Parathyroid adenoma (tissue), 2 donors: Measurements from ENCODE around the gene CITED1.

Experiments used
- H2AFZ ChIP-seq: fragments of 300-600 bp; sonication (generic); one replicate; pipeline ENCODE4 v1.7.0; 2017; ENCODE audit warnings: antibody characterized with exemption, mild to moderate bottlenecking
- H3K27ac ChIP-seq: fragments of 300-600 bp; sonication (generic); one replicate; pipeline ENCODE4 v1.7.0; 2017
- H3K27me3 ChIP-seq: fragments of 300-600 bp; sonication (generic); one replicate; pipeline ENCODE4 v1.7.0; 2017; ENCODE audit warnings: low read length; ENCODE audit not compliant: control insufficient read depth, insufficient read depth
- H3K36me3 ChIP-seq: fragments of 300-600 bp; sonication (generic); one replicate; pipeline ENCODE4 v1.7.0; 2017; ENCODE audit warnings: low read length; ENCODE audit not compliant: control insufficient read depth, insufficient read depth
- H3K4me1 ChIP-seq: fragments of 300-600 bp; sonication (generic); one replicate; pipeline ENCODE4 v1.7.0; 2017; ENCODE audit warnings: control low read depth
- H3K4me2 ChIP-seq: fragments of 300-600 bp; sonication (generic); one replicate; pipeline ENCODE4 v1.7.0; 2017; ENCODE audit warnings: low read length
- H3K4me3 ChIP-seq: fragments of 300-600 bp; sonication (generic); one replicate; pipeline ENCODE4 v1.7.0; 2017; ENCODE audit warnings: low read depth, low read length
- H3K79me2 ChIP-seq: fragments of 300-600 bp; sonication (generic); one replicate; pipeline ENCODE4 v1.7.0; 2017; ENCODE audit warnings: control low read depth
- H3K9ac ChIP-seq: fragments of 300-600 bp; sonication (generic); one replicate; pipeline ENCODE4 v1.7.0; 2017; ENCODE audit warnings: mild to moderate bottlenecking
- H3K9me3 ChIP-seq: fragments of 300-600 bp; sonication (generic); one replicate; pipeline ENCODE4 v1.7.0; 2017; ENCODE audit warnings: low read length; ENCODE audit not compliant: control insufficient read depth
- CTCF ChIP-seq: fragments of 300-600 bp; sonication (generic); IDR thresholded peaks from one replicate; pipeline ENCODE4 v1.7.0; 2017; ENCODE audit warnings: antibody characterized with exemption, mild to moderate bottlenecking
- donor health status: primary hyperparathyroidism.

Gene CITED1

DNA sequence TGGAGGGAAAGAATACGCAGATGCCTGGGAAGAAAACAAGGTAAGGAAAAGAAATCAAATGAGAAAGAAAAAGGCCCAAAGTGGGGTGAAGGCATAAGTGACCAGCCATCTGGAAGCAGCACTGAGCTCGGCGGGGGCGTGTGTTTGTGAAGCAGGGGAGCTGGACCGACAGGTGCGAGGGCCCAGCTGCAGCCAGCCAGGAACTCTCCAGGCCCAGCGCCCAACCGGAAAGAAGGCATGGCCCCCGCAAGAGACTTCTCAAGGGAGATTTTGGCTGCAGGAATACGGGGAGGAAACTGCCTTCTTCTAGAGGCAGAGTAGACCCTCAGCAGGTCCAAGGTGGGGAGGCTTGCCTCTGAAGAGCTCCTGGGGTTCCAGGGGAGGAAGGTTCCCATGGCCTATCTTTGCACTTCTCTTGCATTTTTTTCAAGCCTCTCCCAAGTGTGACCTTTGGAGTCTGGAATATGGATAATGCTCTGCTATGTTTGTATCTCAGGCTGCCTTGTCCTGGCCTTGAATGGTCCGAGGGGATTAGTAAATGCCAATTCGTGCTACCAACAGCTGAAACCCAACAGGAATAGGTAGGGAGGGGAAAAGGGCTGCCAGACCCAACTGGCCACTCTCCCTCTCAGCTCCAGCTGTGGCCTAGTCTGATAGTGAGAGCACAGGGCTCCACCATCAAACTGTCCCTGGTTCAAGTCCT, 10.8 kb upstream of the CITED1 start:
- Histone ChIP-seq H3K27ac (no peak overlapping the region), H3K79me2 (no peaks in the 10 kb centered on the region), H3K4me3 (no peak overlapping the region), H3K27me3 (no peaks in the 10 kb centered on the region), H3K9me3 (no peaks in the 10 kb centered on the region), H3K9ac (no peak overlapping the region), H2AFZ (no peak overlapping the region), H3K4me2 (no peak overlapping the region), H3K4me1 (no peaks in the 10 kb centered on the region), H3K36me3 (no peaks in the 10 kb centered on the region)
- no peak for TF ChIP-seq CTCF

- H3K9ac ChIP-seq = no peak overlapping the region
- H3K4me2 ChIP-seq = no peak overlapping the region
- H2AFZ ChIP-seq = no peak overlapping the region
- no peaks in the 10 kb centered on the region for H3K27me3 ChIP-seq
- H3K9me3 ChIP-seq = no peaks in the 10 kb centered on the region
- no peaks in the 10 kb centered on the region for H3K36me3 ChIP-seq
- H3K4me1 ChIP-seq = no peaks in the 10 kb centered on the region
- no peaks in the 10 kb centered on the region for H3K79me2 ChIP-seq
- no peak for TF ChIP-seq CTCF
- H3K27ac ChIP-seq = no peak overlapping the region
- no peak overlapping the region for H3K4me3 ChIP-seq
These were observed 9.2 kb upstream of the CITED1 start for GRCh38 chrX:72314881-72315280.

GRCh38 chrX:72313707-72314641, 8.3 kb upstream of the CITED1 start:
- H3K79me2 ChIP-seq = no peaks in the 10 kb centered on the region
- H3K27ac ChIP-seq = no peak overlapping the region
- H3K9ac ChIP-seq = no peak overlapping the region
- no peak overlapping the region for H3K4me2 ChIP-seq
- no peaks in the 10 kb centered on the region for H3K36me3 ChIP-seq
- no peak overlapping the region for H2AFZ ChIP-seq
- no peak for TF ChIP-seq CTCF
- no peak overlapping the region for H3K4me3 ChIP-seq
- H3K9me3 ChIP-seq = no peaks in the 10 kb centered on the region
- no peaks in the 10 kb centered on the region for H3K4me1 ChIP-seq
- H3K27me3 ChIP-seq = no peaks in the 10 kb centered on the region

DNA sequence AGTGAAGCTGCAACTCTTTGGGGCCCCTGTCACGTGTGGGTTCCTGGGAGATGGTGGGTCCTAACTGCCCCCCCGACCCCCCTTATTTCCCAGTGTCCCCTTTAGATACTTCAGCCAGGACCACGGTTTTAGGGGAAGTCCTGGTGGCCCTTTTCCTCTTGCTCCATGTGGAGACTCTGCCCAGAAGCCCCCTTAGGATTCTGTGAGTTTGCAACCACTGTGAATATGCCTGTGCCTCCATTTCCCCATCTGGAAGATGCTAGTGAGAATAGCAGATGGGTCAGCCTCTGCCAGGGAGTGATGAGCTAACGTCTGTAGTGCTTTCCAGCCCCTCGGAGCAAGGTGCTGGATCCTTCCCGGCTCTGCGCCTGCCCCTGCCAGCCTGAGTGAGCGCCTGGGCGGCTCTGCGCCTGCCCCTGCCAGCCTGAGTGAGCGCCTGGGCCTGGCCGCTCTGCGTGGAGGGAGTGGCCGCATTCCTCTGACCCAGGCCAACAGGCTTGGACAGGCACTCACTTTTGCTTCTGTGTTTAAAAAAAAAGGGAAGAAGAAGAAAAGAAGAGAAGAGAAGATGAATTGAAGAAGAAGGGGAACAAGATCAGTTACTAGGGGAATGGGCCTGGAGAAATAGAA, 6.7 kb upstream of the CITED1 start:
- no peak overlapping the region for H2AFZ ChIP-seq
- no peaks in the 10 kb centered on the region for H3K36me3 ChIP-seq
- no peak overlapping the region for H3K4me3 ChIP-seq
- no peak for TF ChIP-seq CTCF
- H3K79me2 ChIP-seq = no peaks in the 10 kb centered on the region
- no peaks in the 10 kb centered on the region for H3K27me3 ChIP-seq
- no peaks in the 10 kb centered on the region for H3K4me1 ChIP-seq
- H3K4me2 ChIP-seq = no peak overlapping the region
- H3K9ac ChIP-seq = no peak overlapping the region
- no peak overlapping the region for H3K27ac ChIP-seq
- no peaks in the 10 kb centered on the region for H3K9me3 ChIP-seq
